CD4-positive, alpha-beta T cell treated with Interleukin-10 for 1 hour (primary cell): ENCODE measurements around the gene THBD.

Experiments
- DNase-seq: peaks from one replicate; pipeline ENCODE4 v3.0.0-alpha.2; 2020

The THBD gene

DNA sequence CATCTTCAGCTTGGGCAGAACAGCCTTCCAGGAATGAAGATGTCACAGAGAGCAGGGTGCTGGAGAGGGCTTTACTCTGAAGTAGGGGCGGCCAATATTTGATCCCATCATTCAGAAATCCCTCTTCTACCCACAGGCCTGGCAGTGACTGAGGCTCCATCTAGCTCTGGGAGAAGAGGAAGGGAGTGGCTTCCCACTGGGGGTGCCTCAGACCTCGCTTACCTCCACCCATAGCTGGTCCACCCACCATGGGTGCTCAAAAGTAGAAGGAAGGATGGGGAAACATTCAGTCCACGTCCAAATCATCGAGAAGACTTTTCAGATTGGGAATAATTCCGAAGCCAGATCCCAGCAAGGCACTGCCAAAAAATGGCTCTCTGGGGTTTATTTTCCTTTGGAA, 11.8 kb upstream of the THBD start:
- DNase-seq = no peak

DNA sequence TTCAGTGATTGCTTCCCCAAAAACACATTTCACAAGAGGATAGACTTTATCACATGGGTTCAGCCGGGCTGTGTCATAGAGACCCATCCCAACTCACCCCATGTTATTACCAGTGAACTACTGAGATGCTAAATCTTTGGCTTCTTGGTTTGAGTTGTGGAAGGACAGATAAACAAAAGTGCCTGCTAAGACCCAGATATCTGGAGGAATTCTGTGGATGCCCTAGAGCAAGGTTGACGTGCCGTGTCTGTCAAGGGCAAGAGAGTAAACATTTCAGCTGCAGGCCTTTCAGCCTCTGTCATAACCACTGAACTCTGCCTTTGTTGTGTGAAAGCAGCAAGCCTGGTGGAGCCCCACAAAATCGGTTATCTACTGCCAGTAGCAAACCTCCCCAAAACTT, 11.2 kb upstream of the THBD start:
- DNase-seq = no peak

DNA sequence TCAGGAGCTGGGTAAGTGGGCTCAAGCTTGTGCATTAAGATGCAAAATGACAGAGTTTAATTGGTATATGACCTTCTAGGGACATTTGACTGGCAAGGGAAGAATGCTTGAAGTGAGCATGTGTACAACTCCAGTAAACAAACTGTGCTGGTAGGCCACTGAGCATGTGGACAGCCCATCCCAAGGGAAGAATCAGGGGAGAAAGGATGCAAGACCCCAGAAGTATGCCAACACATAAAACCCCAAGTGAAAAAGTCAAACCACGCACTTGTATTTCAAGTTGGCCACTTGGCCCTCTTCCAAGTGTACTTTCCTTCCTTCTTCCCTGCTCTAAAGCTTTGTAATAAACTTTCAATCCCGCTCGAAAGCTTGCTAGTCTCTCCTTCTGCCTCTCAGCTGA, 10.4 kb upstream of the THBD start:
- DNase-seq = no peak

DNA sequence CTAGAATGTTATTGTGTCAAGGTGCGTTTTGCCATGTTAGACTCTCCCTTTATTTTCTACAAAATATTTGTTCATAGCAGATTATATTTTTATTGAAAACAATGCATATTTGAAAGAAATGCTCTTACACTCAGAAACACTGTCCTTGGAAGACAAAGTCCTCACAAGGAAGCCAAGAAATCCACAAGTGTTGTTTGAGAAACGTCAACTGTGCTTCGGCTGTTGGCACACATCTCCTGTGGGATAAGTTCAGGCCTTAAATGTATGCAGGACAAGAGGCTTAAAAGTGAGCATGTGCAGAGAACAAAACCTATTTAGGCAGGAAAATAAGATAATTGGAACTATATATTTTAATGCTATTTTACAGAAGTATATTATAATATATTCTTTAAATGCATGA, 9.5 kb upstream of the THBD start:
- DNase-seq = no peak

DNA sequence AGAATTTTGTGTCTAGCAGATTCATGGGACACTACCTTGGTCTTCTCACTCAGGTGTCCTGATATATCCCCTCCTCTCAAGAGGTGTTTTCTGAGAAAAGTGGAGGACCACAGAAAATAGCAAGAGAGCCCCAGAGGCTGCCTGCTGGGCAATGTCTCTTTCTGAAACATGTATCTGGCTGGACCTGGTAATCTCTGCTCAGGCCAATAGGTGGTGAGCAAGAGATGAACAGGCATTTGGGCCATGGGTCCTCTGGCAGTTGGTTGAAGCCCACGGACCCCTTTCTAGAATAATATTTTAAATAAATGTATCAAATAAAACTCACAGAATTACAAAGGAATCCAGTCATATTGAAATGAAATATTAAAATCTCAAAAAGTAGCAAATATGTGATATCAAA, 8.8 kb upstream of the THBD start:
- no peak for DNase-seq

DNA sequence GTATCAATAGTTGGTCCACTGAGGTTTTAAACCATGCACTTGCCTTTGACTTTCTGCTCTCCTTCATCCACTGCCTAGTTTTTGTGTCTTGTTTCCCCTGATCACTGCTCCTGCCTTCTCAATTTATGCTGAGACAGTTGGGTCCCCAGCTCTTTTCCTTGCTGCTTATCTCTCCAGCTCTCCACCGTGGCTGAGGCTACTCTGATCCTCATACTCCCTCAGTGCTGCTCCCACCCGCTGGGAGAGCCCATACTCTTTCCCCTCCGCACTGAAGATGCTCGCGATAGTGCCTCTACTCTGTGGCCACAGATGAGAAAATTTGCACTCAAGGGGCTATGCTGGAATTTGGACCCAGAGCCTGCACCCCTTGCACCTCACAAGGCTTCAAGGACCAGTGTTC, 3.4 kb upstream of the THBD start:
- DNase-seq = no peak

DNA sequence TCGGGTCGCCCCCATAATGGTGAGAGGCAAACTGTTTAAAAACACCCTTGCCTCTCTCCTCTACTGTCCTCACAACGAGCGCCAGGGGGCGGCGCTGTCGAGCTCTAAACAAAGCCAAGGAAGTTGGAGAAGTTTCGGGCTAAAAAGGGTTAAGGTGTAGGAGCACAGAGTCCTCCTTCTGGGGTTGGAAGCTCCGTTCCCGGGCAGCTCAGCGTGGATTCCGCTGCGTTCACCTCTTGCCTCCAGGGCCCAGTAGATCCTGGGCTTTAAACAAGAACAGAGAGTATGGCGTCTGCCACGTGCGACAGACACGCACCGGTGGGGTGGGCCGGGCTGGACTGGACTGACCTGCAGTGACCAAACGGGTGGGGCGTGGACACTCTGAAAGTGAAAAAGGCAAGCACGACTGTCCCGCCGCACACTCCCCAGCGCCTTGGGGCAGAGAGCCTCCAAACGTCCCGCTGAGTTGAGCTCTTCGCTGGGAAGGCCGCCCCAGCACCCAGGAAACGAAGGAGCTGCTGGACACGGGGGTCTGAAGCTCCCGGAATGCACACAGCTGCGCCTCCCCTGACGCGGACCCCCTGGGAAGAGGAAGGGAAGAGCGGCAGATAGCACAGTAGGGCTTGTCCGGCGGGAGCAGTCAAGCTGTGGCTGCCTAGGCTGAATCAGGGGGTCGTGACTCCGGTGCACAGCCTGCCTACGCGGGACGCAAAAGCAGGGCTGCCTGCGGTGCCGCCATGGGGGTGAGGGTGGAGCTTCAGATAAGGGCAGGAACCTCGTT, 1.6 kb upstream of the THBD start:
- peak; percentile 27 for DNase-seq

DNA sequence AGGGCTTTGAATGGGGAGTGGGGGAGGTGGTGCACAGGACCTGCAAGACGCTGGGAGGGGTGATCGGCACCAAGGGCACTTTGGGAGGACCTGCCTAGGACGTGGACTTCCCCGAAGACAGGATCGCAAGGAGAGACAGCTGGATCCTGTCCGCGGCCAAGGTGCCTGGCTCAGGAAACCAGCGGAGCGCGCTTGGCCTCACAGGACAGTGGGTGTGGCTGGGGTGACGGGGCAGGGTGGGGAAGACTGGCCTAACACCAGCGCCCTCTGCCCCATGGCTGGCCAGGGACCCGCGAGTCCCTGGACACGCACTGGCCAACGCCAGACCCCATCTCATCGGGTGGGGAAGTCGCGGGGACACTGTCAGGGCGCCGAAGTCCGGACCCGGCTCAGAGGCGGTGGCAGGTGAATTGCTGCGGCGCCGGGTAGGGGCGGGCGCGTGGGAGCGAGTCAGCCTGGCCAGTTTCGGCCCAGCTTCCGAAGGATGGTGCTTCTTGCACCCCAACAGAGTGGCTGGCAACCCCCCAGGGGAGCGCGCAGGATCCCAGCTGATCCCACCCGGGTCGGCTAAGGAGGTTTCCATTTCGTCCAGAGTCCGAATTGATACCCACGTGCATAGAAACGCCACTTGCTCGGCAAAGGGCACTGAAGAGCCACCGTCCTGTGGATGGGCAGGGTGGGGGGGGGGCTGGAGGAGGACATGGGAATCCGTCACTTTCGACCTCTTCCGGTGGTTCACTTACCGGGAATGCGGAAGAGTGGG, 785 bp upstream of the THBD start:
- DNase-seq = no peak

DNA sequence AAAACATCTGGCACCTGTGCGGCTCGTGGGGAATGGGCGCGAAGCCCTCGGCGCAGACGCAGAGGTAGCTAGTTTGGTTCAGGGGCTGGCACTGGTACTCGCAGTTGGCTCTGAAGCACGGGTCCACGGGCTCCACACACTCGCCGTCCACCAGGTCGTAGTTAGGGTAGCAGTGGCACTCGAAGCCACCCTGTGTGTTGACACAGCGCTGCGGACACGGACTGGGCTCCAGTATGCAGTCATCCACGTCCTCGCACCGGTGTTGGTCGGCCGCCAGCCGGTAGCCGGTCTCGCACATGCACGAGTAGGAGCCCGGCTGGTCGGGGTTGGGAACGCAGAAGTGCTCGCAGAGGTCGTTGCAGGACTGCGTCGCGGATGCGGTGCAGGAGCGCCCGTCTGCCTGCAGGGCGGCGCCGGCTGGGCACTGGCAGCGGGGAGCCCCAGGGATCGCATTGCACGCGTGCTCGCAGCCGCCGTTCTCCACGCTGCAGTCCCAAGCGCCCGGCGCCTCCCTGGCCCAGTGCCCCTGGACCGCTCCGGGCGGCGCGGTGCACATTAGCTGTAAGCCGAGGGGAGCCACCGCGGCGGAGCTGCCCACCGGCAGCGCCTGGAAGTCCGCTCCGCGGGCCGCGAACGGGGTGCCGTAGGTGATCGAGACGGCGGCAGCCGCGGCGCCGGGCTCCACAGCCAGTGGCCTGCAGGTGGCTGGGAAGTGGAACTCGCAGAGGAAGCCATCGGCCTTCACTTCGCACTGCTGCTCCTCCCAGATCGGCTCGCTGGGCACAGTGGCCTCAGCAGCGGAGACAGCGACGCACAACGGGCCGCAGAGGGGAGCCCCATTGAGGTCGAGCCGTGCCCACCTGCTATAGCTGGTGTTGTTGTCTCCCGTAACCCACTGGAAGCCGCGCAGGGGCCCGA, 930 bp downstream of the THBD start:
- peak; percentile 12 for DNase-seq

DNA sequence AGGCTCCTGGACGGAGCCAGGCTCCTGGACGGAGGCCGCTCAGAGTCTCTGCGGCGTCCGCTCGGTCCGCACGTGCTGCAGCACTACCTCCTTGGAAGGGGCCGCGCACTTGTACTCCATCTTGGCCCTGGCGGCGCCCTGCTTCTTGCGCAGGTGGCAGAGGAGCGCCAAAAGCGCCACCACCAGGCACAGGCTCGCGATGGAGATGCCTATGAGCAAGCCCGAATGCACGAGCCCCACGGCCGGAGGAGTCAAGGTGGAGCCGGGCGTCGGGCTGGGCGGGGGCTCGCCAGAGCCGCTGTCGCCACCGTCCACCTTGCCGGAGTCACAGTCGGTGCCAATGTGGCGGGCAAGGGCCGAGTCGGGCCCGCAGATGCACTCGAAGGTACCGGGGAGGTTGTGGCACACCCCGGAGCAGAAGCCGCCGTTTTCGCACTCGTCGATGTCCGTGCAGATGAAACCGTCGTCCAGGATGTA, 1.7 kb downstream of the THBD start:
- DNase-seq = no peak

DNA sequence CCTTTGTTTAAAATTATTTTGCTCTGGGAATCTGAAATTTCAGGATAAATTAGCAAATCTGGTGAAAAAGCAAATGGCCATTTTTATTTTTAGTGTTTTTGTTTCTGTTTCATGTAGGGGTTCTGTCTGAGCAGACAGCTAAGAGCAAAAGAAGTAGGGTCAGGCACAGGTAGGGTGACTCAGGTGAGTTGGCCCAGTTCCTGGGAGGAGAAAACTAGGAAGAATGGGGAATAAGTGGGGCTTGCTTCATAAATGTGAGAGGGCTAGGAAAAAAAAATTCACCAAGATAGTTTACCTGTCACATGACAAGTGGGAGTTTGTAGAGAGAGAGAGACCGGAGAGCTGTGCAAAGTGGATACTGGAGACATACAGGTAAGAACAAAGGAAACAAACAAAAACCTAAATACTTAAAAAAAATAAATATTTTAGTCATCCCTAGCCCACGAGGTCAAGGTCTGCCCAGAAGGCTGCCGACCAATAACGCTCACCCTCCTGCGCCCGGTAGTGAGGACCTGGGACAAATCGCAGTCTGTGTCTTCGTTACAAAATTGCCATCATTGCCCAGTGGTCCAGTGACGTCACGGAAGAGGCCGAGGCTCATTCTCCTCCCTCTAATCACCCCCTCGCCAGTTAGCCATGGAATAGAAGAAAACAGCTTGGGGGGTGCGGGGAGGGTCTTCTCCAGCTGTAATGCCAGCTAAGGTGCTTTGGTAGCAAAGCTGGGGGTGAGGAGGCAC, 2.3 kb downstream of the THBD start:
- no peak for DNase-seq

DNA sequence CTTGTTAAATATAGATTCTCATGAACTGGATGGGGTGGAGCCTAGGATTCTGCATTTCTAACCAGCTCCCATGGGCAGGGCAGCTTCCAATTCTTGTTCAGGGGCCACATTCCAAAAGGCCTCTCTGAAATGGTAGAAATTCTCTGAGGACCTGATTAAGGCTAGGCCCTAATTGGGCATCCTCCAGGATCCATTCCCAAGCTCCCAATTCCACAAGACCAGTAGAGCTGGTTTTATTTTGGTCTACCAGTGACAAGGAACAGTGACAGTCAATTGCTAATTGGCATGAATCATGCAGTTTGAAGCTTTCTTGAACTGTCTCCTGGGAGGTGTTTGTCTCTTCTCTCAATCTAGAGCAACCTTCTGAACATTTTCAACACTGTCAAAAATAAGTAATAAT, 3.0 kb downstream of the THBD start:
- DNase-seq = no peak

DNA sequence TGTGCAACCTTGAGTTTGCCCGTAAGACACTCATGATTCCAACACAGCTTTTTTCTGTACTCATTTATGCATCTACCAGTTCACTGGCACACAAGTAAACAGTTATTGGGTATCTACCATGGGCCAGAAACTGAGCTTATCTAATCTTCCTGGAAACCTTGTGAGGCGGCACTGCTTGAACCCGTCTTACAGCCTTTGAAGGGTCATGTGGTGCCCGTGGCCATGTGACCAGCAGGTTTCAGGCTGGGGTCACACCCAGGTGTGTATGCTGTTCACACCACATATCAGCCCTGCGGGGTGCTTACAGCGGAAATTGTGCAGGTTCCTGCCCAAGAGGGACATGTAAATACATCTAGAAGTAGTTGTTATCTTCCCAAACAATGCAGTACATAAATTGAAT, 6.1 kb downstream of the THBD start:
- DNase-seq = no peak

DNA sequence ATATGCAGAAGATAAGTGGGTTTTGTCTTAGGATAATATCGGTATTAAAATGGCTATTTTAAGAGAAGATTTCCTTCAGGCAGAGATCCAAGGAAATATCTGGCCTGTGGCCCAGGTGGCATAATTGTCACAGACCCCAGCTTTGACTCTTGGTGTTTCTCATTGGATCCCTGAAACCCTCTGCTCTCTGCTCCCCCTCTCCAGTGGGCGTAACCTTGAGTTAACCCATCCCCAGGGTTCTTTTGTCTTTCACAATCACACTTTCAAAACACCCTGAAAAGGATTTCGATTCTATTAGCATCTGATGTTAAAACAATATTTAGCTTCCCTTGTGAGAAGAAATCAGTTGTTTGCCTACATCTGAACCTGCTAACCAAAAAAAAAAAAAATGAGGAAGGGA, 7.2 kb downstream of the THBD start:
- no peak for DNase-seq

DNA sequence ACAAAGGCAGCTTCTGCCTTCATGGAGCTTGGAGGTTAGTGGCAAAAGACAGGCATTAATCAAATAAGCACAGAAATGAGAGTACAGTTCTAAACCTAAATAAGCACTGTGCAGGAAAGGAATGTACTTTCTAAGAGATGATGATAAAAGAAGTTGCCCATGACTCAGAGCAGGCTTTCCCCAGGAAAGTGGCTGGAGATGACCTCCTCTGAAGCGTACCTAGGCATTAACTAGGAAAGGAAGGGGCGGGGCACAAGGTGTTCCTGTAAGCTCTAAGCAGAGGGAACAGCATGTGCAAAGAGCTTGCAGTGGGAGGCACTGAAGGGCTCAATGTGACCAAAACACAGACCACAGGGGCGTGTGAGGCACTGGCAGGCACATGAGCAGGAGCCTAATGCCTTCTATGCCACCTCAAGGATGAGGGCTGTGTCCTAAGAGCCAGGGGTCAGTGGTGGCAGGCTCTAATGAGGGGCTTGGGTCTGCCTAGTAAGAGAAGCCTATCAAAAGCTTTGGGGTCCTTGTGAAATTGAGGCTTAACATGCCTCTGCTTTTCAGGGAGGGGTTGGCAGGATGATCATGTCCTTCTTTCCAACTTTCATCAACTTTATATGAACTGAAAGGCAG, 9.5 kb downstream of the THBD start:
- no peak for DNase-seq

DNA sequence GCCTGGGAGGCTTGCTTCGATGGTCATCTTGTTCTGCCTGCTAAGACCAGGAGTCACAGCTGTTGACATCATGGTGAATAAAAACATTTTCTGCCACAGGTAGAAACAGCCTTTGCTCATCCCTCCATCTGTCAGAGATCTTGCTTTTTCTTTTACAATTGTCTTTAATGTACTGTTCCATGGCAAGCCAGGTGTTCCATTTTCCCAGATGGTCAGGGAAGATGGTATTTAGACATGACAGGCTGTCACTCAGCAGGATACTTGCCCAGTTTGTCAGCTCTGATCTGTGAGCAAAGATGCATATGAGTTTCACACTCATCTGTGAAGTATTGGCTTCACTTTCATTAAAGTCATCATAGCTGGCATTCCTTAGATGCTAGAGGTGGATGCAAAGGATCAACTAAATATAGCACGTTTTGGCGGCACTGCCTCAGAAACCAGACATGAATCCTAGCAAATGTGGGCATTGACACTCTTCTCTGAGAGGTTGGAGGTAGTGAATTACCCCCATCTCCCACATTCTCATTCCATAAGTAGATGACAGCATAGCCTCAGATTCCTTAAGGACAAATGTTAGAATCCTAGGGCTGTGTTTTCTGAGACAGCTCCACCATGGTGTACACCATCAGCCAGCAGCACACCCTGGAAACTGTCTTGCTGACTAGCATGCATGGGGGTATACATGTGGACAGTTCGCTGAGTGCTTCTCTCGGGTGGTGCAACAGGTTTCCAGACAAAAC, 10.2 kb downstream of the THBD start:
- no peak for DNase-seq

DNA sequence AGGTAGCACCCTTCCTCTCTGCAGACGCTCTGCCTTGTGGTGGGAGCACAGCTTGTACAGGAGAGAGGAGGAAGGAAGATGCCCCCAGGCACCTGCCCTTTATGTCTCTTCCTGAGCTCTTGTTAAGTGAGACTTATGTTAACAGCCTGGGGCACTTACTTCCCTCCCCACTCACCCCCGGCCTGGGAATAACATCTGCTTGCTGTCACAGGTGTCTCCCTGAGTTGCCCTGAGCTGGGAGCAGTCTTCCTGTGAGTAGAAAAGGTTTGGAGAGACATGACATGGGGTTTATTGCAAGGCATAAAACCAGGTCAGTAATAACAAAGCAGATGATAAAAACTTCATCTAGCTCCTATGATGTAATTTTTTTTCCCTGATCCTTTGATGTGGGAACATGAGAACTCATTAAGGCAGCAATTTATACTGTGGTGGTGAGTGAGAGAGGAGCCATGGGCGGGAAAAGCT, 12.4 kb downstream of the THBD start:
- no peak for DNase-seq

DNA sequence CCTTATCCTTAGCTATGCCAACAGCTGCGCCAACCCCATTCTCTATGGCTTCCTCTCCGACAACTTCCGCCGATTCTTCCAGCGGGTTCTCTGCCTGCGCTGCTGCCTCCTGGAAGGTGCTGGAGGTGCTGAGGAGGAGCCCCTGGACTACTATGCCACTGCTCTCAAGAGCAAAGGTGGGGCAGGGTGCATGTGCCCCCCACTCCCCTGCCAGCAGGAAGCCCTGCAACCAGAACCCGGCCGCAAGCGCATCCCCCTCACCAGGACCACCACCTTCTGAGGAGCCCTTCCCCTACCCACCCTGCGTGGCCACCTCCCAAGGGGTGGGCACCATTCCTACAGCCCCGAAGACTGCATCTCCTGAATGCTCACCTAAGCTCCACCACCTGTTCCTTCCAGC, 13.1 kb downstream of the THBD start:
- DNase-seq = no peak

DNA sequence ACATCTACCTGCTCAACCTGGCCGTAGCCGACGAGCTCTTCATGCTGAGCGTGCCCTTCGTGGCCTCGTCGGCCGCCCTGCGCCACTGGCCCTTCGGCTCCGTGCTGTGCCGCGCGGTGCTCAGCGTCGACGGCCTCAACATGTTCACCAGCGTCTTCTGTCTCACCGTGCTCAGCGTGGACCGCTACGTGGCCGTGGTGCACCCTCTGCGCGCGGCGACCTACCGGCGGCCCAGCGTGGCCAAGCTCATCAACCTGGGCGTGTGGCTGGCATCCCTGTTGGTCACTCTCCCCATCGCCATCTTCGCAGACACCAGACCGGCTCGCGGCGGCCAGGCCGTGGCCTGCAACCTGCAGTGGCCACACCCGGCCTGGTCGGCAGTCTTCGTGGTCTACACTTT, 13.7 kb downstream of the THBD start:
- no peak for DNase-seq

DNA sequence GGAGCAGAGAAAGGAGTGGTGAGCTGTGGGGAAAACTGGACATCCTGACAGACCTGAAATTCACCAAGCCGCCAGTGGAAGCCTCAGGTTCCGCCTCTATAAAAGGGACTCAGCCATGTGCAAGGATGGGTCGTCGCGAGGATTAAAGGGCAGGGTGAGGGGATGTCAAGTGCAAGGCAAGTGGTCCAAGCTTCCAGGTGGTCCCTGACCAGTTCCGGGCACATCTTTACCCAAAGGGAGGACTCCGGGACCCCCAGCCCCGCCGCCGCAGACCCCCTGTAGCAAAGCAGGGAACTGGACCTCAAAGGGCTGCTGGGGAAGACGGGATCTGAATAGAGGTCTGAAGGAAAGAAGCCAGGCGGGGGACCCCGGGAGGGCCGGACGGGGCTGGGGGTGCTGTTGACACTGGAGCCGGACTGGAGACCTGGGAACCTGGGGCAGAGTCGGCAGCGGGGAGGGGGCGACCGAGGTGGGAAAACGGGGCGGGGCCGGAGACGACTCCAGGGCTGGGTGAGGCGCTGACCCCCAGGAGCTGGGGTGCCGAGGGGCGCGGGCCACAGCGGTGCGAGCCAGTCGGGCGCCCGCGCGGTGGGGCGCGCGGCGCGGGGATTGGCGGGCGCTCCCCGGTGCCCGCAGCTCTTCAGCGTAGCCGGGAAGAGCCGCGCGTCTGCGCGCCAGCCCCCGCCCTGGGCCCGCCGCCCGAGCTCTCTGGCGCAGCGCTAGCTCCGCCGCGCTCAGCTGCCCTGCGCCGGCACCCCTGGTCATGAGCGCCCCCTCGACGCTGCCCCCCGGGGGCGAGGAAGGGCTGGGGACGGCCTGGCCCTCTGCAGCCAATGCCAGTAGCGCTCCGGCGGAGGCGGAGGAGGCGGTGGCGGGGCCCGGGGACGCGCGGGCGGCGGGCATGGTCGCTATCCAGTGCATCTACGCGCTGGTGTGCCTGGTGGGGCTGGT, 14.5 kb downstream of the THBD start, which contains the start of gene SSTR4:
SSTR4 (plus strand) TSS at position 592 of the 951 bp plus-strand sequence; CDS start at position 764, 172 bp downstream.
- DNase-seq = no peak
